Stomach (tissue), 9 donors: ENCODE results near the gene TRPT1. TPM values are rescaled to one million over a fixed set of nuclear protein-coding genes. Genes with fewer than 3 reads are reported as not detected.

Experiments used
- DNase-seq, 2 donors: peaks; one replicate each; pipeline versions ENCODE4 v3.0.0 to v3.0.0-alpha.2; 2013 to 2019
- H3K27ac ChIP-seq, 5 donors: fragments of 200-600 bp in 4 of 5; sonication (generic) in 4 of 5; one replicate each; pipeline ENCODE4 v1.5.1; 2013 to 2019; ENCODE audit warnings: mild to moderate bottlenecking in 1 of 5, moderate library complexity in 1 of 5
- H3K27me3 ChIP-seq, 3 donors: fragments of 200-600 bp; sonication (generic); one replicate each; pipeline ENCODE4 v1.5.1; 2017 to 2019; ENCODE audit warnings: mixed run types in 1 of 3
- H3K36me3 ChIP-seq, 4 donors: fragments of 200-600 bp; sonication (generic); 1 replicate in 3 of 4; 2 replicates in 1 of 4; pipeline ENCODE4 v1.5.1; 2016 to 2019
- H3K4me1 ChIP-seq, 4 donors: fragments of 200-600 bp; sonication (generic); one replicate each; pipeline ENCODE4 v1.5.1; 2016 to 2019
- H3K4me3 ChIP-seq, 4 donors: fragments of 200-600 bp; sonication (generic) in 3 of 4; one replicate each; pipeline ENCODE4 v1.5.1; 2016 to 2019; ENCODE audit warnings: mild to moderate bottlenecking in 1 of 4
- H3K9me3 ChIP-seq, 4 donors: fragments of 200-600 bp; sonication (generic); one replicate each; pipeline ENCODE4 v1.5.1; 2016 to 2019
- EP300 ChIP-seq: sonication (generic); formaldehyde crosslinking; IDR thresholded peaks from one replicate; pipeline ENCODE4 v1.6.1; 2017; ENCODE audit warnings: antibody characterized with exemption
- POLR2A ChIP-seq, 4 donors: fragments of 450-650 bp; IDR thresholded peaks; one replicate each; pipeline ENCODE4 v1.6.1; 2016; ENCODE audit warnings: antibody characterized with exemption in 4 of 4, control low read depth in 2 of 4, mild to moderate bottlenecking in 1 of 4, moderate library complexity in 1 of 4
- POLR2AphosphoS5 ChIP-seq, 3 donors: sonication (generic); formaldehyde crosslinking; IDR thresholded peaks; one replicate each; pipeline ENCODE4 v1.6.1; 2016; ENCODE audit warnings: antibody characterized with exemption in 3 of 3
- WGBS, 5 donors: extraction: QIAGEN DNeasy Blood & Tissue Kit in 3 of 5; methylation state at CpG; one replicate each; pipeline versions ENCODE4 v1.1.5 to v1.1.7; 2013 to 2018; 5-methylcytosine and 5-hydroxymethylcytosine counted together
- intact Hi-C: fragments of 100-400 bp; cut with DNase I; formaldehyde crosslinking; loops from one replicate; pipeline ENCODE4 v1.15.1; 2023; ENCODE audit warnings: low total_unique reads
- polyA plus RNA-seq, 3 donors: library from polyadenylated mRNA; stranded (reverse); fragments of 200-250 nt; gene quantifications; one replicate each; pipeline ENCODE4 v1.2.3, GENCODE V29; 2013
- total RNA-seq, 5 donors: library from RNA; depleted of rRNA; stranded (reverse); fragments of >200 nt; gene quantifications; one replicate each; pipeline versions ENCODE4 v1.1.0 to v1.2.3, GENCODE V29; 2014 to 2016
- TF ChIP-seq, protein P1 (sequence below), 7 experiments: fragments of 450-650 bp in 4 of 7; fragments of 200-600 bp in 3 of 7; sonication (generic) in 3 of 7; IDR thresholded peaks; one replicate each; pipeline ENCODE4 v1.5.1; 2016 to 2019; ENCODE audit warnings: antibody characterized with exemption in 7 of 7, control low read depth in 2 of 7, mild to moderate bottlenecking in 1 of 7
- donor health status: healthy with polysubstance abuse.
- donor health status: Bipolar disorder and iron deficiency.
- donor health status: healthy.

TRPT1 gene
- total and polyA plus RNA-seq, 8 donors = 15.2 to 425 (median 77.8) TPM

DNA sequence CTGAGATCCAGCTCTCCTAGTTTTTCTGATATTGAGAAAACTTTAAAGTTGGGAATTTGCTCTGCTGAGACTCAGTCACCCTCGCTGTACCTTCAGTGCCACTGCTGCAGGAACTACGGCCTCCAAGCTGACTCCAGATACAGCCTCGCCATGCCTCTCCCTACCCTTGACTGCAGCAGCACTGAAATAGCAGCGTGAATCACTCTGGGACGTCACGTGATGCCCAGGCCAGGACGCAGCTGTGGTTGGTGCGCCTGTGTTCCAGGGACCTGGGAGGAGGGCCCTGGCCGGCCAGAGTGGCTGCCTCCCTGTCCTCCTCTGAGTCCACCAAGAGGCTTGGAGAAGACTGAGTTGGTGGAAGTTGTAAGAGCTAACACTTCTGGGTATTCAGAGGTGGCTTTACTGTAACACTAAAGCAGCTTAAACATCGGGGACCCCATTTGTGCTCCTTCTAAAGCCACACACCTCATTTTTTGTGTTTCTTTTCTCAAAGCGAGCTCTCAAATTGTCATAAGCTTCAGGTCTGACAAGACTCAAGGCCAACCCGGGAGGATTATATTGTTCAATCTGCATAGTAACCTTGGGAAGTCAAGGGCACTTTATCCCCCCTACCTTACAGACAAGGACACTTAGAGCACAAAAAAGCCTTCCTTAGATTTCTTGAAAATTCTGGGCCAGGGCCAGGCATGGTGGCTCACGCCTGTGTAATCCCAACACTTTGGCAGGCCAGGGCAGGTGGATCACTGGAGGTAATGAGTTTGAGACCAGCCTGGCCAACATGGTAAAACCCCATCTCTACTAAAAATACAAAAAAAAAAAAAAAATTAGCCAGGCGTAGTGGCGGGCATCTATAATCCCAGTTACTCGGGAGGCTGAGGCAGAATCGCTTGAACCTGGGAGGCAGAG is 44.2 kb downstream of the TRPT1 start:
- Histone ChIP-seq H3K9me3 (no peaks in the 10 kb centered on the region), H3K4me1 (peaks cover 38 to 48% (median 45%) of the 10 kb centered on the region in 4 donors), H3K27ac (peak overlapping the region; percentile 65 to 85 (median 72)), H3K36me3 (no peaks in the 10 kb centered on the region), H3K4me3 (no peak overlapping the region), H3K27me3 (no peaks in the 10 kb centered on the region)
- peak in 2 of 4 donors; percentile 13 to 64 for TF ChIP-seq POLR2A (IDR thresholded peaks at IDR 0.05)
- TF ChIP-seq POLR2AphosphoS5 (IDR thresholded peaks at IDR 0.05) = peak; percentile 97 to 99 (median 98)
- TF ChIP-seq, protein P1, sequence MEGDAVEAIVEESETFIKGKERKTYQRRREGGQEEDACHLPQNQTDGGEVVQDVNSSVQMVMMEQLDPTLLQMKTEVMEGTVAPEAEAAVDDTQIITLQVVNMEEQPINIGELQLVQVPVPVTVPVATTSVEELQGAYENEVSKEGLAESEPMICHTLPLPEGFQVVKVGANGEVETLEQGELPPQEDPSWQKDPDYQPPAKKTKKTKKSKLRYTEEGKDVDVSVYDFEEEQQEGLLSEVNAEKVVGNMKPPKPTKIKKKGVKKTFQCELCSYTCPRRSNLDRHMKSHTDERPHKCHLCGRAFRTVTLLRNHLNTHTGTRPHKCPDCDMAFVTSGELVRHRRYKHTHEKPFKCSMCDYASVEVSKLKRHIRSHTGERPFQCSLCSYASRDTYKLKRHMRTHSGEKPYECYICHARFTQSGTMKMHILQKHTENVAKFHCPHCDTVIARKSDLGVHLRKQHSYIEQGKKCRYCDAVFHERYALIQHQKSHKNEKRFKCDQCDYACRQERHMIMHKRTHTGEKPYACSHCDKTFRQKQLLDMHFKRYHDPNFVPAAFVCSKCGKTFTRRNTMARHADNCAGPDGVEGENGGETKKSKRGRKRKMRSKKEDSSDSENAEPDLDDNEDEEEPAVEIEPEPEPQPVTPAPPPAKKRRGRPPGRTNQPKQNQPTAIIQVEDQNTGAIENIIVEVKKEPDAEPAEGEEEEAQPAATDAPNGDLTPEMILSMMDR (IDR thresholded peaks at IDR 0.05) = no peak
- peak; percentile 93 to 97 for DNase-seq
- 33 to 43% (median 38%) methylated on average over 15 to 17 of the region's 17 CpGs for WGBS, 5 donors
- intact Hi-C loops = no loop called here

DNA sequence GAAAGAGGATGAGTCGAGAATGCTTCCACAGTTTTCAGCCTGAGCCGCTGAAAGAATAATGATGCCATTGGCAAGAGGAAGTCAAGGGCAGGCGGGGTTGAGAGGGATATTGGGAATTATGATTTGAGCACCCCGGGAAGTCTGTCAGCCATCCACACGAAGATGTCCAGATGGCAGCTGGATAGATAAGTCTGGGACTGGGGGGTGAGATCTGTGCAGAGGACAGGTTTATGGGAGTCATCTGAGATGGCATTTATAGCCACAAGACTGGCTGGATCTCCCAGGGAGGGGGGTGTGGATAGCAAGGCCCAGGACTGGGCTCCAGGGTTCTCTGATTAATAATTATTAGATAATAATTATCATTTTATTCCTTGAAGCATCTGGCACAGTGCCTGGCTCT is 45.1 kb downstream of the TRPT1 start:
- WGBS, 5 donors = 64 to 73% (median 71%) methylated on average over 5 of the region's 5 CpGs
- Histone ChIP-seq H3K27ac (peak overlapping the region in 4 of 5 donors; percentile 68 to 85 (median 76)), H3K4me1 (peaks cover 38 to 48% (median 43%) of the 10 kb centered on the region in 4 donors), H3K36me3 (no peaks in the 10 kb centered on the region), H3K9me3 (no peaks in the 10 kb centered on the region), H3K27me3 (no peaks in the 10 kb centered on the region), H3K4me3 (no peak overlapping the region)
- TF ChIP-seq EP300 (no peak), POLR2AphosphoS5 (IDR thresholded peaks at IDR 0.05) (no peak), POLR2A (IDR thresholded peaks at IDR 0.05) (no peak)
- TF ChIP-seq, protein P1 (IDR thresholded peaks at IDR 0.05) = no peak
- intact Hi-C loops = no loop called here
- DNase-seq = no peak

DNA sequence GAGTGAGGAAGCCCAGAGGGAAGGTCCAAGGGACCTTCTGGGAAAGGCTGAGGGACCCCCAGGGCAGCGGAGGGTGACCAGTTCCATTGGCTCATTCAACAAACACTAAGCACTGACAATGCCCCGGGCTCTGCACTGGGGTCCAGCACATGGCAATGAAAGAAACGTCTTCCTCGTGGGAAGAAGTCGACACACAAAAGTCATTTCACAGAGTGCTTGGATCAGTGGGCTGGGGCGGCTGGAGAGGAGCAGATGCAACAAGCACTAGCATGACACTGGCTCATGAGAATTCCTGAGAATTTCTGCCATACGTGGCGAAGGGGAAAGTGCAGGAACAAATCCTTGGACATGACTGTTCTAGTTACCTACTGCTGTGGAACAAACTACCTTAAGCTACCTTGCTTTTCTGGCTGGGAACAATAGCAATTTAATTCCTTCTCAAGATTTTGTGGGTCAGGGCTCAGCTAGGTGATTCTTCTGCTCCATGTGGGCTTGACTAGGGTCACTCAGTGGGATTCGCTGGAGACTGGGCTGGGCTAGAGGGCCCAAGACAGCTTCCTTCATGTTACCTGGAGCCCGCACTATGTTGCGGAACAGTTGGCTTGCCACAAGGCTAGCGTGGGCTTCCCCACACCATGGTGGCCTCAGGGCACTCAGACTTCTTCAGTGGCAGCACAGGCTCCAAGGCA is 46.9 kb downstream of the TRPT1 start:
- H3K4me1 ChIP-seq = peaks cover 27 to 38% (median 33%) of the 10 kb centered on the region in 4 donors
- no peak for DNase-seq
- no peaks in the 10 kb centered on the region for H3K36me3 ChIP-seq
- H3K9me3 ChIP-seq = no peaks in the 10 kb centered on the region
- H3K27me3 ChIP-seq = no peaks in the 10 kb centered on the region
- H3K4me3 ChIP-seq = no peak overlapping the region
- intact Hi-C loops = no loop called here
- TF ChIP-seq, protein P1 (IDR thresholded peaks at IDR 0.05) = no peak
- TF ChIP-seq POLR2A (IDR thresholded peaks at IDR 0.05) (no peak), POLR2AphosphoS5 (IDR thresholded peaks at IDR 0.05) (no peak), EP300 (no peak)
- 94 to 97% (median 95%) methylated on average over 12 of the region's 12 CpGs for WGBS, 5 donors
- no peak overlapping the region for H3K27ac ChIP-seq

DNA sequence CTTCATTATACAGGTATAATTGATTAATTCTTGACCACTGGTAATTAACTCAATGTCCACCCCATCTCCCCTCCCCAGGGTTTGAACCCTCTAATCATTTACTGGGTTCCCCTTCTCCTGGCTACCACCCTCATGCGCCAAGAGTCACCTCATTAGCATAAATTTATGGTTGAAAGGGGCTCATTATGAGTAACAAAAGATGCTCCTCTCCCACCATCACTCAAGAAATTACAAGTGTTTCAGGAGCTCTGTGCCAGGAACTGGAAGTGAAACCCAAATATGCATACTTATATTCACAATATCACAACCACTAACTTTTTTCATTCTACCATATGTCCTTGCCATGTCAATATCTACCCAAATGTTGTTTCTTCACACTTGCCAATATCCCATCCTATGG is 47.8 kb downstream of the TRPT1 start:
- Histone ChIP-seq H3K27ac (no peak overlapping the region), H3K36me3 (no peaks in the 10 kb centered on the region), H3K4me3 (no peak overlapping the region), H3K9me3 (no peaks in the 10 kb centered on the region), H3K4me1 (peaks cover 18 to 29% (median 24%) of the 10 kb centered on the region in 4 donors), H3K27me3 (no peaks in the 10 kb centered on the region)
- intact Hi-C loops = no loop called here
- no peak for TF ChIP-seq EP300
- TF ChIP-seq, protein P1 (IDR thresholded peaks at IDR 0.05) = no peak
- TF ChIP-seq POLR2AphosphoS5 (IDR thresholded peaks at IDR 0.05) = no peak
- no peak for TF ChIP-seq POLR2A (IDR thresholded peaks at IDR 0.05)
- WGBS, 5 donors = 76 to 100% (median 85%) methylated on average over 1 of the region's 1 CpG
- no peak for DNase-seq
